Stimulated activated CD8-positive, alpha-beta memory T cell treated with anti-CD3 and anti-CD28 coated beads, Interleukin-12 subunit alpha, Interleukin-12 subunit beta, amount 100 ng/mL, for 4 hours (primary cell): ENCODE measurements around the gene KCNC1.

Source experiments
- DNase-seq: peaks from one replicate; pipeline ENCODE4 v3.0.0-alpha.2; 2020; ENCODE audit warnings: low read depth

KCNC1 gene

DNA sequence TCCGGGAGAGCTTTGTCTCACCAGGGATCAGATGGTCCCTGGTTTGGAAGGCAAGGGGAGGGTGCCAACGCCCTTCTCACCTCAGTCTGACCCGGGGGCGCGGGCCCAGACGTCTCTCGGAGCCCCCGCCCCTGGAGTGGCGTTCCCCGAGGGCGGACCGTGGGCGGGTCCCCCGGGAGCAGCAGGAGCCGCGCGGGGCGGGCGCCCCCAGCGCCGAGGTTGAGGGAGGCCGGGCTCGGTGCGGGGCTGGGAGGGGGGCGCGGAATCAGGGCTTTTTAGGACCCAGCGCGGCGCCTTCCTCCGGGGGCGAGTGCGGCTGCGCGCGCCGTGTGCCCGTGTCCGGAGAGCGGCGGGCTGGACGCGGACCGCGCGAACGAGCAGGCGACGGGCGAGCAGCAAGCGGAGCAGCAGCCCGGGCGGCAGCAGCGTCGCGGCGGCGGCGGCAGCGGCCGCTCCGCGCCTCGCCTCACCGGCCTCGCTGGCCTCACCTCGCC is at the start of gene KCNC1:
KCNC1 (plus strand) TSS at position 364 of the 494 bp plus-strand sequence. CDS start 1,222 bp downstream, outside the sequence.
- no peak for DNase-seq

DNA sequence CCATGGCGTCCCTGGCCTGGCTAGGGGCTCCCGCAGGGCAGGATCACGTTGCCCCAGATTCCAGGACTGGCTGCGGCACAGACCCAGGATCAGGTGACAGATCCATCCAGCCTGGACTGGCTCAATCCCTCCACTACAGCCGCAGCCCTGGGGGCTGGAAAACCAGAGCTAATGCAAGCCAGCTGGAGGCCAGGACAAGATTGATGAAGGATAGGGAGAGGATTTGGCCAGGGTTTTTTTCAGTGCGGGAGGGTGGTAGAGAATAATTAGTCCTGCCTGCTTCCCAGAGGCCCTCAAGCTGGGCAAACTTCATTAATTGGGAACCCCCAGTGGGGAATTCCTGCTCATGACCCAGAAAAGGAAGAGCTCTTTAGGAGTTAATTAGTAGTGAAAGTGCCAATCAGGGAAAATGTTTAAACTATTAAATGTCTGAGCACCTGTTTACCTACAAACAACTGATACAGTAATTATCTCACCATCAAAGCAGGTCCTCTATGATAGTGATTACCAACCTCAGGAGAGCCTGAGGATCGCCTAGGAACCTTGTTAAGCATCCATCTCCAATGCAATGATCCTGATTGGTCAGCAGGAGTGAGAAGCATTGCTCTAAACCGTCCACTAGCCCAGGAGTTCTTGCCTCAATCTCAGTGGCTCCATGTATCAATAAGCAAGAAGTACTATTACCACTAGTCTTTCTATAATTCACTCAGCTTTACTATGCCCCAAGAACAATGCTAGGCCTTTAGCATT is 48.2 kb upstream of the KCNC1 start:
- no peak for DNase-seq

DNA sequence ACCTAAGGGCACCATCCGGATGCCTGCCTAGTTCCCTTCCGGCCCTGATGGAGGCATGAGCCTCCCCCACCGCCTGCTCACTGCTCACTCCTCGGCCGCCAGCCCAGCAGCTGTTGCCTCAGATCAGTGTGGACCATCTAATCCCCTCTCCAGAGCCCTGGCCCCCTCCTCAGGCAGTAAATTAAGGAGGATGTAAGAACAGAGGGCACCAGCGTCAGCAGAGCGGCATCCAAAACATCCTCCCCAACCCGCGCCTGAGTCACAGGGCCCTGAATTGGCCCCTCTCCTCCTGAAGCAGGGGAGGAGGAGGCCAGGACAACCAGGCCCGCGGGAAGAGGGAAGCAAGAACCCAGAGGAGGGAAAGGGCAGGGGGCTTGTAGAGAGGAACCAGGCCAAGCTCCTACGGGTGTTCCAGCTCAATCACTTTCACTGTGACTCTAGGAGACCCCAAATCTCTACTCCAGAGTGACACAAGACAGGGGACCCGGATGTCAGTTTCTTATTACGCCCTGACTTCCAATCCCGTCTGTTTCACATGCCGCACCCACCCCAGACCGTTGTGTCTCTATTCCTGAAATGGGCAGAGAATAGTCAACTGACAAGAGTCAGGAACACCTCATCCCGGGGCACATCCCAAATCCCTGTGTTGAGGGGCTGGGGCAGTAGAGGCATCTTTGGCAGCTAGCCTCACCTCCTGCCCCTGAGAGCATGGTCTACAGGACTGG is 46.5 kb upstream of the KCNC1 start:
- no peak for DNase-seq

DNA sequence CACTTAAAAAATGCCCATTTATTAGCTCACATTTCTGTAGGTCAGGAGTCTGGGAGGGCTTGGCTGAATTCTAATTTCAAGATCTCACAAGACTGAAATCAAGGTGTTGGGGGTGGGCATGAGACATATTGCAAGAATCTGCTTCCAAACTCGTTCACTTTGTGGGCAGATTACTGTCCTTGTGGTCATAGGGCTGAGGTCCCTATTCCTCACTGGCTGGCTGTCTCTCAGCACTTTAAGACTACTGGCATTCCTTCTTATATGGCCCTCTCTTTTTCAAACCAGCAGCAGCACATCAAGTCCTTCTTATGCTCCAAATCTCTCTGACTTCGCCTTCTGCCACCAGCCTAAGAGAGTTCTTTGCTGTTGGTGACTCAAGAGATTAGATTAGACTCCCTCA is 43.0 kb upstream of the KCNC1 start:
- DNase-seq, result no peak

DNA sequence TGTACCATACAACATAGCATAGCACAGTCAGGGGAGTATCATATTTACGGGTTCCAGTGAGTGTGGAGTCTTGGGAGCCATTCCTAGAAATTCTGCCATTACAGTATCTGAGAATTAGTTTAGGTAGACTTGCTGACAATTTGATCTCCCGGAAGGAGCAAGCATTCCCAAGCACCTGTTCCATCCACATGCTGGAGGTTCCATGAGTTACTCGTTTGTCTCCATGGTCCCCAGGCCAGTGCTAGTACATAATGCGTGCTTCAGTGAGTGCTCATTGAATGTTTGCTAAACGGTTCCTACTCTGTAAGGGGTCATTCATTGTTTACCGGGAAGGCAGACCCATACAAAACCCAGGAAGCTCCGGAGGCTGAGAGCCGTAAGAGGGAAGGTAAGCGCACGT is 42.6 kb upstream of the KCNC1 start:
- no peak for DNase-seq

DNA sequence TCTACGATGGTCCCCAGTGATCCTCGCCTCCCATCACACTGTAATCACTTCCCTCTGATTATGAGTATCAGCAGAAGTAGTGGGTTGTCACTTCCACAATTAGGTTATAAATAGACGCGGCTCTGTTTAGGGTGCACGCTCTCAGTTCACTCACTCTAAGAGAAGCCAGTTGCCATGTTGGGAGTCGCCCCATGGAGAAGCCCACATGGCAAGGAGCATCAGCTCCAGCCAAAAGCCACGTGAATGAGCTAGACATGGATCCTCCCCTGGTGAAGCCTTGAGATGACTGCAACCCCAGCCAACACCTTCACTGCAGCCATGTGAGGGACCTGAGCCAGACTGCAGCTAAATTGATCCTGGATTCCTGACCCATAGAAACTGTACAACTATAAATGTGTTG is 41.6 kb upstream of the KCNC1 start:
- no peak for DNase-seq

DNA sequence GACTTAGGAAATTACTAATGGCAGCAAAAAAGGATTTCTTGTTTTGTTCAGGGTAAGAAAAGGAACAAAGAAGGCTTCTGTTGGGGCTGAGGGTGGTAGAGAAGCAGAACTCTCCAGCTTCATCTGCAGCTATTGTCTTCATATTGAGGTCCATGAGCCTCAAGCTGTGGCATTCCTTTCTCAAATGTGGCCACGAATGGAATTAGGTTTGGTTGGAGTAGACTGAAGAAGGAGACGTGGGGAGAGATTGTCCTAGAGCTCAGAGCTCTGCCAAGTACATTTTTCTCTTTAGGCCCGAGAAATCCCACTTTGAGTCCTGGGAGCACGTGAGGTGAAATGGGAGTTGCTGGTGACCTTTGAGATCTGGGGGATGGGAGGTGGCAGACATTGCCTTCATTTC is 41.0 kb upstream of the KCNC1 start:
- no peak for DNase-seq

DNA sequence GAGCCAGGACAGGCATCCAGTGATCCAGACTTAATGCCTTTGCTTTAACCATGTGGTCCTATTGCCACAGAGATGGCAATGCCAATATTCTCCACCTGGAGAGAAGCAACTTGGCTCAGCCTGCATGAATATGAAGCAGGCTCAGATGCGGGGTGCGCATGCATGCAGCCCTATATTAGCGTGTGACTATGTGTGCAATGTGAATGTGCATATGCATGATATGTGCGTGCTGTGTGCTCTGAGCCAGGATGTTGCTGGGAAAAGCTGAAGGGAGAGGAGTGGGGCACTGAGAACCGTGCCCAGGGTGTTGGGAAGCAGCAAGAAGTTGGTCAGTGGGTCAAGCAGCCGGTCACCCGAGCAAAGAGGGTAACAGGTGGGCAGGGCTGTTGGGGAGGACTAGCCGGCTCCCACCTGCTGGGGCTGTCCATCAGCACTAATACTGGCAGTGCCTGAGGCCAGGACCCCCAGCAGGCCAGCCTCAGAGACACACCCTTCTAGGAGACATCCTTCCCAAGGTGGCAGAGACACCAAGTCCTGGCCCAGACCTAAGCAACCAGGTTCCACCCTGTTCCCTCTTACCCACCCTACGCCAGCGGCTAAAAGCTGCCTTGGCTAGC is 40.0 kb upstream of the KCNC1 start:
- DNase-seq, result no peak

DNA sequence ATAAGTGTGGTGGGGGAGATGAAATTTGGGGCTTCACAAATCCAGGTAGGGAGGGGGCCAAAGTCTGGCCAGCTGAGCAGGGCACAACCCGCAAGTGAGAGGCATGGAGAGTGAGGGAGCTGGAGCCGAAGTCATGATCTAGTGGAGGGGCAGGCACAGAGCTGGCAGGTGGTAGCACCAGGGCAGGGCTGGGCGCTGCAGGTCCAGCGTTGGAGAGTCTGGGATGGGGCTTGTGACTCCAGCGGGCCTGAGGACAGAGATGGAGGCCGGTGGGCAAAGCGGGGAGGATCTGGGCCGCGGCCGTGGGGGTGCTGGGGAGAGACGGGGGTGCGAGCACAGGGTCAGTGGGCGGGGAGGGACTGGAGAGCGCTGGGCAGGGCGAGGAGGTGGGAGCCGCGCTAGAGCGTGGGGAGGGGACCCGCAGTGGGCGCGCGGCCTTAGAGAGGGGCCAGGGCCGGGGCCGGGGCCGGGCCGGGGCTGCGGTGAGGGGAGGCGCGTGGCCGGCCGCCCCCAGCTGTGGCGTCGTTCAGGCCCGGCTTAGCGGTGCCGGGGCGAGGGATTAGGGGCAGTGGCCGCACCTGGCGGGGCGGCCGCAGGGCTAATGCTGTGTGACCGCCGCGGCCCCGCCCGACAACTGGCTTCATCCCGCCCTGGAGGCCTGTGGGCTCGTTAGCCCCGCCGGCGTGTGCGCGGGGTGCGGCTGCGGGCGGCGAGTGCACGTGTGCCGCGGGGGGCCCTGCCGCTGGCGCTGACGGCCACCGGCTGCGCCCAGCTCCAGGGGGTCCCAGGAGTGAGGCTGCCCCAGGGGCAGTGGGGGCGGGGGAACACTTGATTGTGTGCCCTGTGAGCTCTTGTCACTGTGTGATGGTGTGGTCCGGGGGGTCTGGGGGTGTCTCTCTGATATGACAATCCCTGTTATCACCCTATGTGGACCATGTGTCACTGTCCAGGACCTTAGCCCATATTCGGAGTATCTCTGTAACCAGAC is 38.8 kb upstream of the KCNC1 start:
- DNase-seq, result no peak

DNA sequence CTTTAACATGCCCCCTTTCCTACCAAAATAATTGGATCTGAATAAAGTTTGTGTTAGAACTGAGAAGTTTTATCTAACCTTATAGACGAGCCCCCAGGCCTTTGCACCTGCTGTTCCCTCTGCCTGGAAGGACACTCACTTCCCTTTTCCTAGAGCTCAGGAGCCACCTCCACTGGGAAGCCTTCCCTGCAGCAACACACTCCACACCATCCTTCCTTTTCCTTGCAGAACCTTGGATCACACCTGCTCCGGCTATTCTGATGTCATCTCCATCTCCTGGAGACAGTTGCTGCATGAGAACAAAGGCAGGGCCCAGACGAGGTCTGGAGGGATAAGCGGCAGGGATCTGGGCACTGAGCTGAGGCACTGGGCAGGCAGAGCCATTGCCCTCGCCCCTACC is 37.8 kb upstream of the KCNC1 start:
- no peak for DNase-seq

DNA sequence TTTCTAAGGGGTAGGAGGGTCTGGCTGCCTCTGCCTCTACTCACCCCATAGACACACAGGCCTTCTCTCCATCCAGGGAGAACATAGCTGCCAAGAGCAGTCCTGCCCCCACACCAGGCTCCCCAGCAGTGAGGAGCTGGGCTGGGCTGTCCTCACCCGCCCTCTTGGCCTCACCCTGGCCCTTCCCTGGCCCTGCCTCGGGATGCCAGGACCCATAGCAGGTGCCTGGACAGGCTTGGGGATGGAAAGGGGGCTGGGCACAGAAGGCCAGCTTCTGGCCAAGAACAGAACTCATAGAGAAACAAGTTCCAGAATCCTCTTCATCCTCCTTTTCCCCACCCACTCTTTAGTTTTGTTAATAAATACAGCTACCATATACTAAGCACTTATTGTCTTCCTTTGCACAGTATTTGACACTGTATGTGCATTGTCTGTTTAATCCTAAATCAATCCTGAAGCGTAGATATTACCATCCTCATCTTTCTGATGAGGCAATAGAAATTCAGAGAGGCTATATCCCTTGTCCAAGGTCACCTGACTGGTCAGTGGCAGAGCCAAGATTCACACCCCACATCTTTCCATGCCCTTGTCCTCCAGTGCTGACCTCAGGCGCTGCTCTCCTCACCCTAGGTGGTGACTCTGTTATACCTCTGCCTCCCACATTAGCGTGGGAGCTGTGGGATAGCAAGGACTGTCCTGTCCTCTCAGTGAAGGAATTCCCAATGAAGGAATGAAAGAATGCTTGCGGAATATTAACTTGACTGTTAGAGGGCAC is 37.2 kb upstream of the KCNC1 start:
- no peak for DNase-seq

DNA sequence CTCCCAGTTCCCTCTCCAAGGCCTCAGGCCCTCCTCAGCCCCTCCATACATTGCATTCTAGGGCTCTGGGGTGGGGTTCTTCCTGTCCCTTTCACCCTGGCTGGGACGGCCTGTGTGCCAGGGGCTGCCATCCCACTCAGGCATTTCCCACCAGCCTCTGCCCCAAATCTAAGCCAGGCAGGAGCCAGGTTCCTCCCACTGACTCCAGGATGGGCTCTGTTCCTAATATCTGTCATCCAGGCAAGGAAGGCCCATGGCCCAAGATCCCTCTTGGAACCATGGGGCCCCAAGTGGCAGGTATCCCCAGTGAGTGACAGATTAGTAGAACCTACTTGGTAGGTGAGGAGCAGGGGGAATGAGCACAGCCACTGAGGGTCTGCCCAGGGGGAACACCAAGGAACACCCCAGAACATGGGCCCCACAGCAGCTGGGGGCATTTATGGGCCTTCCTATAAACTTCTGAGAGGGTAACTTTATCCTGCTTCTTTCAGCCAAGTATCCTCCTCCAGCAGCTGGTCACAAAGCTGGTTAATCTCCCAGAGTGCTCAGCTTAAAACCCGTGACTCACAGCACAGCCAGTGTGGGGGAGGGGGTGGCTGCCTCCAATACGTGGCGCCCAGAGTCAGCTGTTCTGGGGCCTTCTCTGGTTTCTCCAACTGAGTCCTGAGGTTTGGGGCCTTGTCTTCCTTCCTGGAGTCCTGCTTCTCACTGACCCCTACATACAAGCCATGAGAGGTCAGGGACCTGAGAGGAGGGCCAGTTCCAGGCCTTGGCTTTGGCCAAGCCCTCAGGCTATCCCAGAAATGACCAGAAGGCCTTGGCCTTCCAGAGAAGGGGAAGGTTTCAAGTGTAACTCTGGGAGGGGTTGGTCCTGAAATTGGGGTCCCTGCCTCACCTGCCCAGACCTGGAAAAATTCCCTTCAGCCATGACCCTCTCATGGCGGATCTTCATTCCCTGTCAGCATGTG is 35.1 kb upstream of the KCNC1 start:
- DNase-seq, result no peak

DNA sequence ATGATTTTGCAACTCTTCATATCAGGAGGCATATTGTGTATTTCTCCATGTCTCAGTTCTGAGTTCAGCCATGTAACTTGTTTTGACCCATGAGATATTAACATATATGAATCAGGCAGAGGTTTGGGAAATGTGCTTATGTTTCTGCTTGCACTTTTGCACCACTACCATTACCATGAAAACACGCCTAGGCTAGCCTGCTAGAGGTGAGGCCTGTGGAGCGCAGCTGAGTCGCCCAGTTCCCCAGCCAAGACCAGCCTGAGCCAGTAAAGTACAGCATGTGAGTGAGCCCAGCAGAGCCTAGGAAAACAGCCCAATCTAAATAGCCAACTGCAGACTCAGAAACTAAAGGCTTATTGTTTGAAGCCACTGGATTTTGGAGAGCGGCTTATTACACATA is 33.6 kb upstream of the KCNC1 start:
- no peak for DNase-seq

DNA sequence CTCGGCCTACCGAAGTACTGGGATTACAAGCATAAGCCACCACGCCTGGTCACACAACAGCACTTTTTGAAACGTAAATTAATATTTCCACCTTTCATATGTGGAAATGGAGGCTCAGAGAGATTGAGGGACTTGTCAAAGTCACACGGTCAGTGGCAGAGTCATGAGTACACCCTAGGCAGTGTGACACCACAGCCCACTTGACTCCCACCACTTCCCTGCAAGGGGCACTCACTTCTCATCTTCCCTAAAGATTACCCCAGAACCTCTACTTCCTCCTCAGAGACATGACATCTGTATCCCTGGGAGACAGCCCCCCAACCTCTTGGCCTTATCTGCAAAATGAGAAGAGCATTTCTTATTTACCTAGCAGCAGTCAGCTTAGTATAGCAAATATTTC is 31.7 kb upstream of the KCNC1 start:
- DNase-seq, result no peak

DNA sequence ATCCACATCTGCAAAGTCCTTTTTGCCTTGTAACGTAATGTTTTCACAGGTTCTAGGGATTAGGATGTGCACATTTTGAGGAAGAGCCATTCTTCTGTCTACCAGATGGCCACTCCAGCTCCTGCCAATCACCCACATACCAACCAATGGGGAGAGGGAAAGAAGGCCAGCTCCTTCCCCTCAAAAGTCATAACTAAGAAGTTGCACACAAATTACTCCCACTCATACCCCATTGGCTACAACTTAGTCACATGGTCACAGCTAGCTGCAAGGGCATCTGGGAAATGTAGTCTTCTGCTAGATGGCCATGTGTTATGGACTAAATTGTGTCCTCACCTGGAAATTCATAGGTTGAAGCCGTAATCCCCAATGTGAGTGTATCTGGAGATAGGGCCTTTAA is 30.6 kb upstream of the KCNC1 start:
- DNase-seq, result no peak

DNA sequence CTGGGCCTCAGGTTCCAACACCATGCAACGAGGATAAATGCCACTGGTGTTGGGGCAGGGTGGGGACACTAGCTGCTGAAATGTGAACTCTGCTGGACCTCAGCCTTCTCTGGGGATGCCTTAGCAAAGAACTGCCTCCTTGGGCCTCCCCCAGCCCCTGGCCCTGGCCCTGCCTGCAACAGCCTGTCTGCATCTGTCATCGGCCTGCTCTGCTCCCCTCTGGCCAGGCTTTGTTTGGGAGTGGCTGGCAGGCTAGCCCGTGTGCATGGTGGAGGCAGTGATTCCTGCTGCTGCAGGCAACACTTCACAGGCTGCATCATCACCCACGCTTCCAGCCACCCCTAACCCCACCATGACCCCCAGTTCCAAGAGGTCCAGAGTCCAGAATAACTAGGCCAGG is 26.8 kb upstream of the KCNC1 start:
- DNase-seq, result no peak

DNA sequence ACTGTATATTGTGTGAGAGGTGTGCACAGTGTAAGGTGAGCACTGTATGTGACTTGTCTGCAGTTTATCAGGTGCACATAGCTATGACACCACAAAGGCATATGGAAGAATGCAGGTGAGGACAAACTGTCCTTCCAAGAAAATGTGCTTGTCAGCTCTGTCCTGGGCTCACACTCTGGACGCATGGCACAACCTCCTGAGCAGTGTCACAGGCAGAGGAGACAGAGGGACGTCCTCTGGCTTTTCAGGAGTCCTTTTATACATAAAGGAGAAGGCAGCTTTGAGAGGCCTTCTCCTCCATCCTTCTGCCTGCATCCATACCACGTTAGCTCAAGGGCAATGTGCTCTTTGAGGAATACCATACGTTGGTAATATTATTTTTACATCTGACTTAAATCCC is 22.7 kb upstream of the KCNC1 start:
- DNase-seq, result no peak

DNA sequence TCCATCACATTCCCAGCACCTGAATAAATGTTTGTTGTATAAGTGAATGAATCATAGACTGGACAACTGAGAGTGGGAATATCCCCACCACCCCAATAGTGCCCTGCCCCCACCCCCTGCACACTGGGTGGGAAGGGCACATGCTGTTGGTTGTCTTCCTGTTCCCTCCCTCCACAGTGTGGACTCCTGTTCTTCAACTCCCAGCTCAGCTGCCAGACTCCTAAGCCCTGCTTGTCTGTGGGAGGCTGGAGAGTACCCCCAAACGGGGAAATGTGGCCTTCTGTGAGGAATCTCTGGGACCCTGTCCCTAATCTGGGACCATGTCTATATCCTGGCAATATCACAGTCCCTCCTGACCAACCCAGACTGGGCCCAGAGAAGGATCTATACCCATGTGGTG is 20.7 kb upstream of the KCNC1 start:
- no peak for DNase-seq

DNA sequence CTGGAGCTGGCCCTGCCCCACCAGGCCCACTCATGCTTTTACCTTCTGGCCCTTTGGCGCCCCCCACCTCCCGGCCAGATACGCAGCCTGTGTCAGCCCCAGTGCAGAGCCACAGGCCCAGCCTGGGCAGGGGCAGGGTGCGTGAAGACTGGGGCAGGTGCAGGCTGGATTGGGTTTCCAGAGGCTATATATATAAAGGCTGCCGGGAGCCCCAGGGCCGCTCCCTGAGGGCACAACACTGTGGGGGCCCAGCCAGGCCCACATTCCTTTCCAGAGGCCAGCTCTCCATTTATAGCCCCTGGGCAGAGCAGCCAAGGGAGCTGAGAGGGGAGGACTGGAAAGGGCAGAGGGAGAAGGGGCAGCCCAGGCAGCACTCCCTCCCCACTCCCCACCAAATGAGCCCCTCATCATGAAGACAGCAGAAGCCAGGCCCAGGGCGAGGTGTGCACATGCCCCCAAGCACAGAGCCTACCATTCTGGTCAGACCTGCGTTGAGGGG is 20.2 kb upstream of the KCNC1 start:
- no peak for DNase-seq

DNA sequence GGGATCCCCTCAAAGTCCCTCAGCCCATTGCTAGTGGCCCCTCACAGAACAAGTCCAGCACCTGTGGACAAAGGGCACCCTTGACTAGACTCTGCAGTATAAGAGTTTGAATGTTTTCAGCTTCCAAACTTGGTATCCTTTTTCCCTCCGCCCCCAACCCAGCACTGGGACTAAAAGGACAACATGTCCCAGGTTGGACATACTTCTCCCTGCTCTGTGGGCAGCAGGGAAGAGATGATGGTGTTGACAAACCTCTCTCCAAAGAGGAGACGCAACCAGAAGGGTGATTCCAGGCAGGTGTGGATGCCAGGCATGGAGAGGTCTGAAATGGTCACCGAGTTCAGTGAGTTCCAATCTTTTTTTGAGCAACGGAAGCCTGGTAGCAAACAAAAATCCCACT is 19.7 kb upstream of the KCNC1 start:
- no peak for DNase-seq
